ENCODE results near the gene CLPSL1.

- TF ChIP-seq EZH2 (IDR thresholded peaks at IDR 0.05), result no peak
- TF ChIP-seq CTCF (IDR thresholded peaks at IDR 0.05), result no peak
These were observed 2.4 kb upstream of the CLPSL1 start for GRCh38 chr6:35778437-35778836.

Data from neural progenitor cell (in vitro differentiated cells).